Lower leg skin (tissue), 3 donors: ENCODE measurements around the gene TCEA2.

Experiments used
- CTCF ChIP-seq, 3 donors: fragments of 450-650 bp; IDR thresholded peaks; one replicate each; pipeline ENCODE4 v1.5.1; 2016; ENCODE audit warnings: antibody characterized with exemption in 3 of 3, mild to moderate bottlenecking in 3 of 3, moderate library complexity in 2 of 3
- POLR2A ChIP-seq, 2 donors: fragments of 450-650 bp; IDR thresholded peaks; one replicate each; pipeline ENCODE4 v1.6.1; 2016 to 2017; ENCODE audit warnings: antibody characterized with exemption in 2 of 2, mild to moderate bottlenecking in 1 of 2, moderate library complexity in 1 of 2

DNA sequence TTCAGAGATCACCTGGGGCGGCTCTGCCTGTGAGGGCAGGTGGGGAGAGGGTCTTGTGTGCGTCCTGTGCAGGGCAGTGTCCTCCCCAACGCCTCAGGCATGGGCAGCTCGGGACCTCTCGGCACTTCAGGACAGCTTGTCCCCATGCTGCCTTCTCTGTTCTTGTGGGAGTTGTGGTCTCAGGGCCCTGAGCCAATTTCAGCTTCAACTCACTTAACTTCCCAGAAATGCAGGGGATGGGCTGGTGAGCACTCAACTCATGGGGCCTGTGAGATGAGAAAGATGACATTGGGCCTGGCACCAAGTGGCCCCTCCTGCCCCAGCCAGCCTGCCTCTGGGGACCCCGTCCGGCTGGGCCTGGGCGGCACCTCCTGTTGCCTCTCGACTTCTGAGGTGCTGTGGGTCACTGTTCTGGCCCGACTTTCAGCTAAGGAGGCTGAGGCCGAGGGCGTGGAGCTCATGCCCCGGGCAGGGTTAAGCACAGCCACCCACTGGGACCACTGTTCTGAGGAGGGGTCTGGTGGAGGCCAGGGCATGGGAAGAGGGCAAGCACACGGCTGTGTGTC, 9.6 kb downstream of the TCEA2 start:
- no peak for TF ChIP-seq CTCF (IDR thresholded peaks at IDR 0.05)
- no peak for TF ChIP-seq POLR2A (IDR thresholded peaks at IDR 0.05)
